K562 (cell line): Measurements from ENCODE around the gene PODXL2. TPM values are rescaled to one million over a fixed set of nuclear protein-coding genes. Genes with fewer than 3 reads are reported as not detected.
"Not testable (repeated sequence)": the region's sequence is repeated elsewhere in the genome, so short reads cannot be mapped to it uniquely, and the experiment has no call there.

ENCODE experiments used
- ATAC-seq: fragments of 200-7000 bp; cut with Tn5 transposase; 3 replicates; pipeline ENCODE4 v1.9.1; 2020; ENCODE audit warnings: moderate library complexity
- BruUV-seq: library from RNA; stranded (reverse); fragments of 400-500 nt; replicated peaks from 2 replicates; lab custom pipeline; 2021; lab: Mats Ljungman, UMichigan
- CTCF ChIA-PET: fragments of 300-600 bp; formaldehyde crosslinking; extraction: SDS; loops from one replicate; lab custom pipeline; 2021; ENCODE audit warnings: low intra/inter-chr PET ratio; lab: Yijun Ruan, JAX
- POLR2A ChIA-PET: fragments of 300-600, 350-650 bp; sonication (Branson Sonifier 250); formaldehyde crosslinking; extraction: SDS; loops from one replicate; lab custom pipeline; 2021; ENCODE audit warnings: antibody characterized with exemption, inconsistent platforms; lab: Yijun Ruan, JAX
- DNase-seq, 4 experiments: peaks; one replicate each; pipeline versions ENCODE4 v3.0.0 to v3.0.0-alpha.2; 2011 to 2018; ENCODE audit warnings: low spot score in 3 of 4, mixed read lengths in 3 of 4; ENCODE audit errors: extremely low read depth in 1 of 4
- FAIRE-seq: peaks from 2 replicates; lab custom pipeline; 2011; peaks lifted over from hg19 to GRCh38; lab: Jason Lieb, UNC
- H2AFZ ChIP-seq: 2 replicates; pipeline ENCODE4 v1.6.0; 2011; ENCODE audit warnings: low read depth, low read length, control low read depth, inconsistent platforms
- H3K27ac ChIP-seq: fragments of 200-600 bp; 3 replicates; pipeline ENCODE4 v1.8.0; 2011; ENCODE audit warnings: low read depth, mild to moderate bottlenecking, control low read depth, inconsistent platforms, low read length, moderate library complexity, mixed read lengths; ENCODE audit errors: extremely low read depth
- H3K27me3 ChIP-seq, 2 experiments: fragments of 300-600 bp in 1 of 2; 2 replicates in 1 of 2; 3 replicates in 1 of 2; pipeline versions ENCODE4 v1.6.0 to v1.8.0; 2011; ENCODE audit warnings: inconsistent platforms in 2 of 2, low read length in 2 of 2, mild to moderate bottlenecking in 1 of 2, mixed read lengths in 1 of 2, moderate library complexity in 1 of 2; ENCODE audit not compliant: control insufficient read depth in 2 of 2, insufficient read depth in 2 of 2
- H3K36me3 ChIP-seq: fragments of 300-600 bp; 3 replicates; pipeline ENCODE4 v1.8.0; 2011; ENCODE audit warnings: mild to moderate bottlenecking, low read length, inconsistent platforms; ENCODE audit not compliant: control insufficient read depth, insufficient read depth
- H3K4me1 ChIP-seq, 2 experiments: fragments of 200-600 bp in 1 of 2; replicated peaks in 1 of 2; 2 replicates in 1 of 2; 3 replicates in 1 of 2; pipeline versions ENCODE4 v1.5.1 to v1.8.0; 2011; ENCODE audit warnings: inconsistent platforms in 2 of 2, low read length in 2 of 2, mild to moderate bottlenecking in 1 of 2, mixed read lengths in 1 of 2, moderate library complexity in 1 of 2; ENCODE audit not compliant: control insufficient read depth in 2 of 2, insufficient read depth in 2 of 2
- H3K4me2 ChIP-seq: 2 replicates; pipeline ENCODE4 v1.6.1; 2011; ENCODE audit warnings: low read length, control low read depth, inconsistent platforms, mixed read lengths; ENCODE audit not compliant: insufficient read depth
- H3K4me3 ChIP-seq: fragments of 200-600 bp; sonication (generic), shearing (Covaris generic); 2 replicates; pipeline ENCODE4 v1.5.1; 2016; ENCODE audit warnings: control low read depth, inconsistent platforms
- H3K79me2 ChIP-seq: fragments of 200-600 bp; 3 replicates; pipeline ENCODE4 v1.8.0; 2011; ENCODE audit warnings: low read length, inconsistent platforms; ENCODE audit not compliant: control insufficient read depth, insufficient read depth
- H3K9ac ChIP-seq, 2 experiments: 2 replicates each; pipeline versions ENCODE4 v1.6.0 to v1.6.1; 2011; ENCODE audit warnings: low read depth in 2 of 2, low read length in 2 of 2, control low read depth in 1 of 2, inconsistent platforms in 1 of 2, mild to moderate bottlenecking in 1 of 2, mixed read lengths in 1 of 2; ENCODE audit not compliant: insufficient read depth in 1 of 2
- H3K9me1 ChIP-seq: one replicate; pipeline ENCODE4 v1.6.0; 2011; ENCODE audit warnings: inconsistent platforms, mild to moderate bottlenecking, low read length, moderate library complexity; ENCODE audit not compliant: control insufficient read depth, insufficient read depth
- H3K9me3 ChIP-seq: replicated peaks from 2 replicates; pipeline ENCODE4 v1.5.1; 2011; ENCODE audit warnings: low read depth, low read length, inconsistent platforms; ENCODE audit not compliant: control insufficient read depth, insufficient read depth
- H4K20me1 ChIP-seq: replicated peaks from 2 replicates; pipeline ENCODE4 v1.6.1; 2011; ENCODE audit warnings: low read length, inconsistent platforms, mixed read lengths; ENCODE audit not compliant: control insufficient read depth, insufficient read depth
- BHLHE40 ChIP-seq: IDR thresholded peaks from 2 replicates; pipeline ENCODE4 v1.6.1; 2011; ENCODE audit warnings: low read length, improper control_type of control experiment
- CHAMP1 ChIP-seq: fragments of 450-650 bp; IDR thresholded peaks from 2 replicates; pipeline ENCODE4 v1.6.1; 2016; ENCODE audit warnings: mild to moderate bottlenecking
- E2F1 ChIP-seq: sonication (generic); formaldehyde crosslinking; IDR thresholded peaks from 2 replicates; pipeline ENCODE4 v1.8.1; 2023; ENCODE audit warnings: mild to moderate bottlenecking, missing genetic modification reagents, moderate library complexity
- ILF3 ChIP-seq: fragments of 450-650 bp; IDR thresholded peaks from 2 replicates; pipeline ENCODE4 v1.6.1; 2018; ENCODE audit warnings: antibody characterized with exemption, mild to moderate bottlenecking, moderate library complexity, borderline replicate concordance
- KDM4B ChIP-seq, 2 experiments: fragments of 450-650 bp in 1 of 2; sonication (generic) in 1 of 2; IDR thresholded peaks; 2 replicates each; pipeline ENCODE4 v1.6.1; 2016 to 2017; ENCODE audit warnings: borderline replicate concordance in 2 of 2, antibody characterized with exemption in 1 of 2, low read depth in 1 of 2, mild to moderate bottlenecking in 1 of 2
- NCOA1 ChIP-seq: fragments of 450-650 bp; IDR thresholded peaks from 2 replicates; pipeline ENCODE4 v1.6.1; 2016; ENCODE audit warnings: low read depth
- PHB ChIP-seq: fragments of 250-450 bp; sonication (Bioruptor Pico); IDR thresholded peaks from 2 replicates; pipeline ENCODE4 v1.5.0; 2021
- POLR2G ChIP-seq: fragments of 200-400 bp; formaldehyde crosslinking; IDR thresholded peaks from 2 replicates; pipeline ENCODE4 v1.6.1; 2017; ENCODE audit warnings: low read depth, mild to moderate bottlenecking, antibody characterized with exemption, low read length, moderate library complexity
- PRMT5 ChIP-seq: sonication (generic); formaldehyde crosslinking; IDR thresholded peaks from 2 replicates; pipeline ENCODE4 v1.5.0; 2020; ENCODE audit warnings: missing genetic modification reagents
- RBFOX2 ChIP-seq: fragments of 200-400 bp; formaldehyde crosslinking; IDR thresholded peaks from 2 replicates; pipeline ENCODE4 v1.6.1; 2017; ENCODE audit warnings: low read depth, mild to moderate bottlenecking, low read length, moderate library complexity
- RBM34 ChIP-seq: fragments of 200-400 bp; formaldehyde crosslinking; IDR thresholded peaks from 2 replicates; pipeline ENCODE4 v1.6.1; 2018; ENCODE audit warnings: low read length, borderline replicate concordance; ENCODE audit not compliant: insufficient read depth
- SRSF1 ChIP-seq: fragments of 200-400 bp; formaldehyde crosslinking; IDR thresholded peaks from 2 replicates; pipeline ENCODE4 v1.6.1; 2017; ENCODE audit warnings: mild to moderate bottlenecking, low read depth, low read length, moderate library complexity
- WGBS: fragments of 100-300 bp; shearing (Covaris generic); methylation state at CpG from one replicate; pipeline ENCODE4 v1.1.6; 2016; ENCODE audit warnings: low coverage, mixed read lengths; ENCODE audit not compliant: insufficient coverage; ENCODE audit errors: missing lambda C conversion rate; 5-methylcytosine and 5-hydroxymethylcytosine counted together
- in situ Hi-C: fragments of 300-500 bp; cut with MboI; formaldehyde crosslinking; loops from 4 replicates; pipeline ENCODE4 v1.15.0; 2018; ENCODE audit warnings: inconsistent platforms, mixed read lengths
- intact Hi-C: fragments of 100-400 bp; cut with micrococcal nuclease; formaldehyde crosslinking; loops from 2 replicates; pipeline ENCODE4 v1.14.2; 2022
- polyA plus RNA-seq, 8 experiments: library from polyadenylated mRNA; depleted of rRNA in 4 of 8; stranded (reverse) in 5 of 8; unstranded in 3 of 8; fragments of >200 nt; fragmentation: Nextera tagmentation in 2 of 8; fragmentation: Illumina TruSeq in 1 of 8; extraction: Ambion mirVana in 2 of 8; extraction: Trizol in 1 of 8; gene quantifications; 2 replicates each; pipeline versions ENCODE4 v1.2.1 to v1.2.3, GENCODE V29; 2011 to 2014; ENCODE audit warnings: inconsistent platforms in 1 of 8, missing spikeins in 1 of 8
- total RNA-seq, 7 experiments: library from RNA; depleted of rRNA in 6 of 7; stranded (reverse); fragments of >200 nt in 6 of 7; fragmentation: Illumina TruSeq in 2 of 7; extraction: Trizol in 2 of 7; gene quantifications; 2 replicates each; pipeline versions ENCODE4 v1.2.1 to v1.2.3, GENCODE V29; 2011 to 2021; ENCODE audit warnings: low replicate concordance in 1 of 7

Gene PODXL2
- total and polyA plus RNA-seq, 9 of the 15 experiments (the other 6 are each of a cell fraction or from before 2014, with no cell fraction given): 0.03 to 52.5 (median 21.9) TPM

GRCh38 chr3:127604546-127605165, 24.3 kb upstream of the PODXL2 start:
- Histone ChIP-seq H3K9me3 (no peaks in the 10 kb centered on the region), H4K20me1 (no peaks in the 10 kb centered on the region; the same call in 1 of the 2 replicates), H3K9me1 (peaks cover 3% of the 10 kb centered on the region), H3K4me3 (no peak overlapping the region), H3K9ac (peak overlapping the region in 1 of 2 experiments; percentile 9; a peak in 1 of 4 replicates), H3K79me2 (peaks cover 32% of the 10 kb centered on the region), H3K4me2 (no peak overlapping the region), H3K27me3 (no peaks in the 10 kb centered on the region), H3K4me1 (peaks cover 0 to 6% of the 10 kb centered on the region in 2 experiments; a peak in 4 of 5 replicates), H3K36me3 (peaks cover 94% of the 10 kb centered on the region)
- intact Hi-C loops (no loop called here), in situ Hi-C loops (no loop called here)
- whole genome bisulfite sequencing: 82% methylated on average over 14 of the region's 41 CpGs
- ChIA-PET POLR2A (no interaction called here), CTCF (no interaction called here)
- BruUV-seq: no TSS peak
- ATAC-seq: no peak
- TF ChIP-seq POLR2G (peak; percentile 46), NCOA1 (no peak), RBFOX2 (peak; percentile 60; the same call in 1 of the 2 replicates), BHLHE40 (no peak), PHB (no peak), E2F1 (CRISPR knock-in tag) (no peak), KDM4B (IDR thresholded peaks at IDR 0.05; ENCODE audit: borderline replicate concordance in 2 of 2, low read depth in 1 of 2) (no peak), ILF3 (no peak), SRSF1 (no peak), RBM34 (no peak), CHAMP1 (no peak), PRMT5 (CRISPR knock-in tag) (no peak)
- TF ChIP-seq, all 486 proteins: peak for 2
- H3K27ac ChIP-seq: no peak overlapping the region
- FAIRE-seq: no peak
- no peak overlapping the region for H2AFZ ChIP-seq
- no peak for DNase-seq

- H3K9ac ChIP-seq, DNase-seq, H3K9me1 ChIP-seq, FAIRE-seq, H3K4me3 ChIP-seq, H3K4me2 ChIP-seq, H4K20me1 ChIP-seq, H3K27ac ChIP-seq, intact Hi-C loops, H3K4me1 ChIP-seq, in situ Hi-C loops, ATAC-seq, H3K9me3 ChIP-seq, H3K27me3 ChIP-seq, CTCF ChIA-PET, BruUV-seq, H2AFZ ChIP-seq: not testable (repeated sequence)
- Histone ChIP-seq H3K36me3 (peaks cover 93% of the 10 kb centered on the region), H3K79me2 (peaks cover 23% of the 10 kb centered on the region)
- 90% methylated on average over 6 of the region's 7 CpGs for WGBS
- POLR2A ChIA-PET: interaction anchor here (1.3 kb wide), 1 partner anchor 9 kb away, joined by 3 read pairs; no protein-coding TSS in a partner anchor
Observed at GRCh38 chr3:127605547-127605946, 23.4 kb upstream of the PODXL2 start.
